CD4-positive, alpha-beta T cell treated with Interleukin-1 beta for 1 hour (primary cell): ENCODE measurements around the gene DHX57.
A peak's percentile ranks its signal among the peaks of the same experiment; 100 is the strongest.

Source experiments
- DNase-seq, 2 donors: peaks; one replicate each; pipeline ENCODE4 v3.0.0-alpha.2; 2020 to 2022

DHX57 gene

DNA sequence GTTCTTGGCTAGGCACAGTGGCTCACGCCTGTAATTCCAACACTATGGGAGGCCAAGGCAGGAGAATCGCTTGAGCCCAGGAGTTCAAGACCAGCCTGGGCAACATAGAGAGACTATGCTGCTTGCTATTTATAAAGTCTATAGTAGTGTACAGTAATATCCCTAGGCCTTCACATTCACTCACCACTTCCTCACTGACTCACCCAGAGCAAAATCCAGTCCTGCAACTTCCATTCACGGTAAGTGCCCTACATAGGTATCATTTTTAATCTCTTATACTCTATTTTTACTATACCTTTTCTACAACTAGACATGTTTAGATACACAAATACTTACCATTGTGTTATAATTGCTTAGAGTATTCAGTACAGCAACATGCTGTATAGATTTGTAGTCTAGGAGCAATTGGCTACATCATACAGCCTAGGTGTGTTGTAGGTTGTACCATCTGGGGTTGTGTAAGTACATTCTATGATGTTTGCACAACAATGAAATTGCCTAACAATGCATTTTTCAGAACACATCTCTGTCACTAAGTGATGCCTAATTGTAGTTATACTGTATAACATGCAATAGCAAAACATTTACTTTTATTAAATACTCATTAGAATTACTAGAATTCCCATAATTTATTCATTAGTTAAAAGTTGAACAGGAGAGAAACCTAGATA is 8.8 kb downstream of the DHX57 start:
- DNase-seq, result no peak

DNA sequence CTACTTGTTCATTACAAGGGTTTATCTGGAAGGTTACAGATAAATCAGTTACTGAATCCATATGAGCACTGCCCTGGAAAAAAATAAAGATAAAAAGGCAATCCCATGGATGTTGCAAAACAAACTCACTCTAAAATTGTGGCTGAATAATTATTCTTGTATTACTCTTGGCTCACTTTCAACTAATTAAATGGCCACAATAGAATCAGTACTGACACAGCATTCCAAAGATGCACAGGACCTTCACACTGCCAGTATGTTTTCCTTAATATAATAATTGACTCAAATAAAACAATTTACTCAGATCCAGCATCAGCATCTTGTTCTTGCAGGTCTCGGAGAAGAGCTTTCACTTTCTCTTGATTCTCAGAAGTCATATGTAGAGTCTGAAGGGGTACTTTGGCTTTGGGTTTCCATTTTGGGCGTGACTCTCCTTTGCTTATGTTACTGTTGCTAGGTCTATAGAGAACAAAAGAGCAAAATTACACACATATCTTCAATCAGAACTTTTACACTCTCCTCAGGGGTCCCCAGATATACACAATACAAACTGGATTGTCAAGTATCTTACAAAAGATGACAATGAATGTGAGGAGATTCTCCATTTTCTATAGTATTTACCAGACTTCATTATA is 12.6 kb downstream of the DHX57 start:
- peak in 1 of 2 donors; percentile 1 for DNase-seq

DNA sequence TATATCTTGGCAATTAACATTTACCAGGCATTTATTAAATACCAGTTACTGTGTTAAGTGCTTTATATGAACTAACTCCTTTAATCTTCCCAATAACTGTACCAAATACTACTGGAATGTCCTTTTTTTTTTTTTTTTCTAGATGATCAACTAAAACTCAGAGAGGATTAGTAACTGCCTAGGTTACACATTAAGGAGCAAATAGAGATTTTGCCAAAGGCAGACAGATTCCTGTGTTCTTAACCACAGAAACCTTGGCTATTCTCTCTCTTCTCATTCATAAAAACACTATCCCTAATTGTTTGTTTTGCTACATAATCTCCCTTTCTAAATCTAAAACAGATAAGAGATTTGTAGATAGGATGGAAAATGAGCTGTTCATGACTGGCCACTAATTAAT is 13.3 kb downstream of the DHX57 start:
- DNase-seq, result no peak

DNA sequence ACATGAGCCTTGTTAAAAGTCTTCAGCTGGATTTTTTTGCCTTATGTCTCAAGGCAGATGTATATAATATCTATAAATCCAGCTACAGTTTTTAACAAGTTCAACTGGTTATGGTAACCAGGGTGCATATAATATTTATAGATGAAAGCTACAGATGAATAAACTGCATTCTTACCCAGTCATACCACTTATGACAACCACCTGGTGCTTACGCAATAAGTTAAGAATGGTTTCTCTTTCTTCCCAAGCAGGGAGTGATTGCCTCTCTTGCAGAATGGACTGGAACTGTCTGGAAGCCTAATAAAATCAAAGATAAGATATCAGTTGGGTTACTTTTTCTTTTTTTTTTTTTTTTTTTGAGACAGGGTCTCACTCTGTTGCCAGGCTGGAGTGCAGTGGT is 19.6 kb downstream of the DHX57 start:
- DNase-seq, result no peak

DNA sequence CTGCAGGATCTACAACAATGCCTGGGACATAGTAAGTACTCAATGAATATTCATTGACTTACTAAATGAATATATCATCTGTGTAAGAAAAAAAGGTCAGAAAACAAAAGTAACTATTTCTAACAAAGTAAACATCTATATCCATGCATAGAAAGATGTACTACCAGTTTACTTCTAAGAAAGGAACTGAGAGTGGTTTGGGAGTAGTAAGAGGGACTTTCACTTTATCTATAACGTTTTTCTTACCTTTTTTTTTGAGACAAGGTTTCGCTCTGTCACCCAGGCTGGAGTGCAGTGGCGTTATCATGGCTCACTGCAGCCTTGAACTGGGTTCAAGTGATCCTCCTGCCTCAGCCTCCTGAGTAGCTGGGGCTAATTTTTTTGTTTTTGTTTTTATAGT is 25.7 kb downstream of the DHX57 start:
- no peak for DNase-seq

DNA sequence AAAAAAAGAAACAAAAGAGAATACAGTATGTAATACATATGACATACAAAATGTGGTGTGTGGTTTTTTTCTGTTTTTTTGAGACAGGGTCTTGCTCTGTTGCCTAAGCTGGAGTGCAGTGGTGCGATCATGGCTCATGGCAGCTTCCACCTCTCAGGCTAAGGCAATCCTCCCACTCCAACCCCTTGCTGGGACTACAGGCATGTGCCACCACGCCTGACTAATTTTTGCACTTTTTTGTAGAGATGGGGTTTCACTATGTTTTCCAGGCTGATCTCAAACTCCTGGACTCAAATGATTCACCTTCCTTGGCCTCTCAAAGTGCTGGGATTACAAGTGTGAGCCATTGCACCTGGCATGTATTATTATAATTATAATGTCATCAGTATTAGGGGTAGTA is 38.9 kb downstream of the DHX57 start:
- no peak for DNase-seq

DNA sequence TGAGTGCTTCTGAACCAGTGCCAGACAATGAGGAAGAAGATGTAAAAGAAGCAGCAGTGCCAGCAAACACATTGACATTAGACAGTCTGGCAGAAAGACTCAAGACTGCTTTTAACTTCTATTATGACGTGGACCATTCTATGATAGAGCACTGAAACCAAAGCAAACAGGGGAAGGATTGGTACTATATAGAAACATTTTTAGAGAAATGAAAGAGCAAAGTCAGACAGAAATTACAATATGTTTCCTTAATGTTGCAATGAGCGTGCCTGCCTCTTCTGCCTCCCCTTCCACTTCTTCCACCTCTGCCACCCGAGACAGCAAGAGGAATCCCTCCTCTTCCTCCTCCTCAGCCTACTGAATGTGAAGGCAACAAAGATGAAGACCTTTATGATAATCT is 39.7 kb downstream of the DHX57 start:
- DNase-seq, result peak in 1 of 2 donors; percentile 42

DNA sequence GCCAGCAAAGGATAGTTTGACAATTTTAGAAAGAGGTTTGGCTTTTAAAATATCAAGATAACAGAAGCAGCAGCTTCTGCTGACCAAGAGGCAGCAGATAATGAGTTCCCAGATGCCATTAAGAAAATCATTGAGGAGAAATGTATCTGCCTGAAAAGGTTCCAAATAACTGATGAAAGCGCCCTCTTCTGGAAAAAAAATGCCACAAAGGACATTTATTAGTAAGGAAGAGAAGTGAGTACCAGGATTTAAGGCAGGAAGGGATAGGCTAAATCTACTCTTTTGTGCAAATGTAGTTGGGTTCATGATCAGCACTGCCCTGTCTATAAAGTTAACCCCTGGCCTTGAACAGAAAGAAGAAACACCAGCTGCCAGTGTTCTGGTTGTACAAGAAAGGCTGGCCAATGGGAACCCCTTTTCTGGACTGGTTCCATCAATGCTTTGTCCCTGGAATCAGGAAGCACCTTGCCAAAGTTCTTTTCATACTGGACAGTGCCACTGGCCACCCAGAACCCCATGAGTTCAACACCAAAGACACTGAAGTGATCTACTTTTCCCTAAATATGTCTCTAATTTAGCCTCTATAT is 40.6 kb downstream of the DHX57 start:
- DNase-seq, result peak in 1 of 2 donors; percentile 24

DNA sequence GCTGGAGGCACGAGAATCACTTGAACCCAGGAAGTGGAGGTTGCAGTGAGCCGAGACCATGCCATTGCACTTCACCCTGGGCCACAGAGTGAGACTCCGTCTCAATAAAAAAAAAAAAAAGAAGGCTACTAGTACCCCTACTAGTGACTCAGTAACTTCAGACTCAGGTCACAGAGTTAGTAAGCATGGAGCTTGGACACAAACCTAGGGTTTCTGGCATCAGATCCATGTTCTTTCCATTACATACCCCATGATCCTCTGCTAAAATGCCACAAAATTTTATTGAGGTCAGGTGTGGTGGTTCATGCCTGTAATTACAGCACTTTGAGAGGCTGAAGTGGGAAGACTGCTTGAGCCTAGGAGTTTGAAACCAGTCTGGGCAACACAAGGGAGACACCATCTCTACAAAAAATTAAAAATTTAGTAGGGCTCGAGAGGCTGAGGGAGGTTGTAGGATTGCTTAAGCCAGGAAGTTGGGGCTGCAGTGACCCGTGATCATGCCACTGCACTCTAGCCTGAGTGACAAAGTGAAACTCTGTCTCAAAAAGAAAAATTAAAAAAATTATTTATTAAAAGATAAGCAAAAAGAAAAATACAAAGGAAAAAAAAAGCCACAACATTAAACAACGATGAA is 45.1 kb downstream of the DHX57 start:
- no peak for DNase-seq

DNA sequence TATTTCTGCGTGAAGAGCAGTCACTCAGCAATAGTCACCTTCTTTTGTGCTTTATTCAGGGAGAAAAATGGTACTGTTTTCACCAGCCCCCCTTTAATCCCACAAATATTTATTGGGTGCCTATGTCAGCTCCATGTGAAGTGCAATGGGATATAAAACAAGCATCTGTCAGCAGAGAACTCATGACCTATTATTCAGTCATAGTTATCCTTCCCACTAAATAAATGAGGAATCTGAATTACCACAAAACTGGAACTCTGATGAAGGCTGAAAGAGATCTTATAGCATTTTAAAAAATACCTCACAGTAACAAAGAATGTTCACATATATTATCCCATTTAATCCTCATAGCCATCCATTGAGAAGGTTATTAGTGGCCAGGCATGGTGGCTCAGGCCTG is 45.8 kb downstream of the DHX57 start:
- no peak for DNase-seq

DNA sequence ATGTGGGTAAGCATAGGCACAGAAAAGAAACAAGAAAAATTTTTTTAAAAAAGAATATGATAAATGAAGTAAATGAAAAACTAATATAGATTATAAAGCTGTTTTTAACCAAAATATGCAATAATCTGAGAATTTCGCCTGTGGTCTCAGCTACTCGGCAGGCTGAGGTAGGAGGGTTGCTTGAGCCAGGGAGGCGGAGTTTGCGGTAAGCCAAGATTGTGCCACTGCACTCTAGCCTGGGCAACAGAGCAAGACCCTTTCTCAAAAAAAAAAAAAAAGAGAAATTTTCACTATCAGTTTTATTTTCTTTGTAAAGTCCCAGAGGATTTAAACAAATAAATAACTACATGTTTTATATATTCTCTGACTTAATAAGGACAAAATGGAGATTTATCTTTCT is 47.3 kb downstream of the DHX57 start:
- DNase-seq, result no peak

DNA sequence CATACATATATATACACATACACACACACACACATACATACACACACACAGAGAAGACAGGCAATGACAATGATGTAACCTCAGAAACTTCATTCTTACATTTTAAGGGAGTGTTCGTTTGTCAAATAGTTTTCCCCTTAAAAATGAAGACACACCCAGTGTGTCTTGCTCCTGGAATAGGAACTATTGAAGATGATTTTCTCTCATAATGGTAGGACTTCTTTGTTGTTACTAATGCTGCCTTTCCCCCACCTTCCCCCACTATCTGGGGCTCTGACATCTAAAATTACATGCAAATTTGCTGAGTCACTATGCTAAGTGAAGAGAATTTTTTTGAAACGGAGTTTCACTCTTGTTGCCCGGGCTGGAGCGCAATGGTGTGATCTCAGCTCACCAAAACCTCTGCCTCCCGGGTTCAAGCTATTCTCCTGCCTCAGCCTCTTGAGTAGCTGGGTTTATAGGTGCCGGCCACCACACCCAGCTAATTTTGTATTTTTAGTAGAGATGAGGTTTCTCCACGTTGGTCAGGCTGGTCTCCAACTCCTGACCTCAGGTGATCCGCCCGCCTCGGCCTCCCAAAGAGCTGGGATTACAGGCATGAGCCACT is 48.1 kb downstream of the DHX57 start:
- DNase-seq, result peak in 1 of 2 donors; percentile 9

DNA sequence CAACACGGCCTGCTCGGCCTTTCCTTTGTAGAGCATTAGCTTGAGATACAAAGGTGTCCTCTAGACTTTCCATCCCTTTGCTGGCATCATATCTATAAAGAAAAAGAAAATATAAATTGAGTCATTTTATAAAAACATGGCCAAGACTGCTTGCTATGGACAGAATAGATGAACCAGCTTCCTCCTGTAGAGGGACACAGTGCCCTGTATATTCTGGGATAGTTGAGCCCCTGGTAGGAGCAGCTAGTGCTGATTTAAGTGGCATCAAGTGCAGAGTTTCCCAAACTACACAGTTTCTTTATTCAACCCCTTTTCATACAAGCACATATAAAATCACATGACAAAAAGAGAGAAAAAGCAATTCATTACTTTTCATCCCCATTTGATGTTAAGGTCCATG is 49.8 kb downstream of the DHX57 start:
- no peak for DNase-seq

DNA sequence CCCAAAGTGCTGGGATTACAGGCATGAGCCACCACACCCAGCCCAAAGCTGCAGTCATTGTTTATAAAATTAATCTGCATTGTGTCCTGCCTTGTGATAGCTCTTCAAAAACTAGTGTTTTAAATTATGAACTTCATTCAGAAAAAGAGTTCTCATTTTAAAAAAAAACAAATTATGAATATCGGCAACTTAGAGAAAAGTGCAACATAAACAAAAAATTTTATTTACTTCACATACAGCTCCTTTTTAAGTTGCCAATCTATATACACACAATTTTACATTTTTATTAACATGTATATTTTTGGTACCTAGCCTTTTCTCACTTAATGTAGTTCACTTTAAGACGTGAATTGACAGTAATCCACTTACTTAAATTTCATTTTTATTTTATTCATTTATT is 50.8 kb downstream of the DHX57 start:
- DNase-seq, result no peak

DNA sequence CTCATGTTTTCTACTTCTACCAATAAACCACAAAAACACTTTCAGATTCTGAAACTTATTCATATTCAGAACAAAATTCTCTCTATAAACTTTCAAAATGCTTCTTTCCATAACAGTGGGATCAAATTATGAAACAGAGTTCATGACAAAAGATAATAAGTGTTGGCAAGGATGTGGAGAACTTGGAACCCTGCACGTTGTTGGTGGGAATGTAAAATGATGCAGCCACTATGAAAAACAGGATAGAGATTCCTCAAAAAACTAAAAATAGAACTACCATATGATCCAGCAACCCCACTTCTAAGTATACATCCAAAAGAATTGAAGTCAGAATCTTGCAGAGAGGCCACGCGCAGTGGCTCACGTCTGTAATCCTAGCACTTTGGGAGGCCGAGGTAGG is 52.3 kb downstream of the DHX57 start:
- DNase-seq, result no peak

DNA sequence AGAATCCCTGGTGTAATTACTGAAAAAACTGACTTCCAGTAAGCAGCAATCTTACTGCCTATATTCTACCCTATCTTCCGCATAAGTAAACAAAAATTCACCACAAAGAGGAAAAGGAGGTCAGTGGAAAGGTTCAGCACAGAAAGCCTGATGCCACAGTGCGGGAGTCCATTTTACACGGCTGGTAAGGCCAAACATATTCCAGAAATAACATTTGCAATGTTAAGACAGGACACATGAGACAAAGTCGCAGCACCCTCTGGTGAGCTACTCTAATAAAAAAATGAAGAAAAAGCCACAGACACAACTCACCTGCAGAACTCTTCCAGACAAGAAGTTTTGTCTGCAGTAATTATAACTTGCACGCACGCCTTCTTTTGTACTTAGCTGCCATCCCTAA is 57.2 kb downstream of the DHX57 start:
- DNase-seq, result no peak

DNA sequence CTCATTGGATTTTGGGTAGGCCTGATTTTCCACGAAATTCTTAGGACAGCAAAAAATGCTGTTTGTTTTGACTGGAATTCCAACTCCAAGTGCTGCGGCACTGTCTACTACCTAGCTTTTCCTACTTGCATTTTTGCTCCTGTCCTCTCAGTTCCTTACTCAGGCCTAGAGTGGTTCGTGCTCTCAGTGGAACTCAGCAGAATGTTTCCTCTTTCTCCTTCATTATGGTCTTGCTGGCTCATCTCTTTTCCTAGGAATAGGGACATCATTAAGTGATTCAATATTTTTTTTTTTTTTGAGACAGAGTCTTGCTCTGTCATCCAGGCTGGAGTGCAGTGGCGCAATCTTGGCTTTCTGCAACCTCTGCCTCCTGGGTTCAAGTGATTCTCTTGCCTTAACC is 59.8 kb downstream of the DHX57 start:
- DNase-seq, result no peak

DNA sequence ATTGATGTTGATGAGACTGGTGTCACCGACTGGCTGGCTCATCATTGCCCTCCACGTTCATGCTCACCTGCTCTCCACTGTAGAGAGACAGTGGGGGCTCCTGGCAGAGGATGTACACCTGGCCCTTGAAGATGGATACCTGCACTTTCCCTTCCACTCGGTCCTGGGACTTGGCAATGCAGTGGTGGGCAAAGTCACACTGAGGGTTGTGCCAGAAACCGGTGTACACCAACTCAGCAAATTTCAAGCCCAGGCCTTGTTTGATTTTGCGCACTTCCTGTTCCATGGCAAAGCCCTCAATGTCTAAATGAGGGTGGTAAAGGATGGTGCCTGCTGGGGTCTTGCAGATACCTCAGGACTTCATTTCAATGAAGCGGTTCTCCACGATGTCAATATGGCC is 65.2 kb downstream of the DHX57 start:
- no peak for DNase-seq

DNA sequence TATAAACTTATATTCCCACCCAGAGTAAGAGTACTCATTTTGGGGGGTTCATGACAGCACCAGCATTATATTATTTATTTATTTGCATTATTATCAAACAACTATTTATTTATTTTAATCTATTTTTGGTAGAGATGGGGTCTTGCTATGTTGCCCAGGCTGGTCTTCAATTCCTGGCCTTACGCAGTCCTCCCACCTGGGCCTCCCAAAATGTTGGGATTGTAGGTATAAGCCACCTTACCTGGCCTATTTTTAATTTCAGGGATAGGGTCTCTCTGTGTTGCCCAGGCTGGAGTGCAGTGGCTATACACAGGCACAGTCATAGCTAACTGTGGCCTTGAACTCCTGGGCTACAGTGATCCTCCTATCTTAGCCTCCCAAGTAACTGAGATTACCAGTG is 67.1 kb downstream of the DHX57 start:
- no peak for DNase-seq

DNA sequence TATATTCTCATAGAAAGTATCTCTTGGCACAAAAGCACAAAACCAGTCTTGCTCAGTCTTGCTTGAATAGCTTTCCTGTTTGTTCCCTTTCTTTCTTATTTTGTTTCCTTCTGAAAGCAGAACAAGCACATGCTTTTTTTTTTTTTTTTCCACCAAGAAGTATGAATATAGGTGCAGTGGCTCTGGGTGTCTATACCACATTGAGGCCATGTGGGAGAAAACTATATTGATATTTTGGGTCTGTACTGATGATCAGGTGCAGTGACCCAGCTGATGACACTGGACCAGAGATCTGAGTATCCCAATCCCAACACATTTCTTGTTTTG is 69.0 kb downstream of the DHX57 start:
- DNase-seq, result no peak

DNA sequence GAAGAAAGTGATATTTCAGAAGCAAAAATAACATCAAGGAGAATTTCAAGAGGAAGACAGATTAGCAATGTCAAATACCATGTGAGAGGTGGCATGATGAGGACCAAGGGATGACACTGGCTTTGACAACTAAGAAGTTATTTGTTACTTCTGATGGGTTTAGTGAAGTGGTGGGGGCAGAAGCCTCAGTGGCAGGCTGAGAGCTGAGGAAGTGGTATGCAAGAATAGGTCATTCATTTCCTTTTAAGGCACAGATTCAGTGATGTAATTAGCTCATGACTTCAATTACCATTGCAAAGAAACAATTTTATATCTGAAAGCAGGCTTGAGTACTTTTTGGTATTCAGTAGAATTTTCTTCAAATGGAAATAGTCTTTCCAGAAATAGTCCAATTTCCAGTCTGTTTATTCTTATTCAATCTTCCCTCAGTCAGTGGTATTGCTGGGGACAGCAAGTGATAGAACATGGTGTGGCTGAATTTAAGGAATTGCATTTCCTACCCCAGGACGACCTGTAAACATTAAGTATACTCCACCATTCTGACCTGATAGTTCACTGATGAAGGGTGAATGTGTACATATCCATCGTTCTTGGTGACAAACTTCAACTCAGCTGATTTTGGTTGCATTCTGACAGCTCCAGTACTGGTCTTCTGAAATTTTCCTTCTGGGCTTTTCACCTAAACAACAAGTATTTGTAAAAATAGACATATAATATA is 69.6 kb downstream of the DHX57 start:
- DNase-seq, result peak in 1 of 2 donors; percentile 3

DNA sequence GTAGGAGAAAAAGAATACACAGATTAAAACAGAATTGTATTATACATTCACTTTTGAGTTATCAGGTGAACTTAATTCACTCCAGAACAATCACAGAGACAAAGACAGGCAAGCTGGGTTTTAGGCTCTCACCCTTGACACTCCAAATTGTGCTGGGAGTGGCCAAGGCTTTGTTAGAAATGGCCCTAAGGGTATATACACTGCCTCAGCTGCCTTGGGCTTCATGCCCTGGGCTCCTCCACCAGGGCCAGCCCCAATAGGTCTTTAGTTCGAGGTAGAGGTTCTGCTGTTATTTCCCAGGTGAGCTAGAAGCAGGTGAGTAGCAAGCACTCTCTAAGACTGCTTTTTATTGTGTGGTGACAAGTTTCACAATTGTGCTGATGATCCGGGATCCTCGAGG is 77.8 kb downstream of the DHX57 start:
- no peak for DNase-seq

DNA sequence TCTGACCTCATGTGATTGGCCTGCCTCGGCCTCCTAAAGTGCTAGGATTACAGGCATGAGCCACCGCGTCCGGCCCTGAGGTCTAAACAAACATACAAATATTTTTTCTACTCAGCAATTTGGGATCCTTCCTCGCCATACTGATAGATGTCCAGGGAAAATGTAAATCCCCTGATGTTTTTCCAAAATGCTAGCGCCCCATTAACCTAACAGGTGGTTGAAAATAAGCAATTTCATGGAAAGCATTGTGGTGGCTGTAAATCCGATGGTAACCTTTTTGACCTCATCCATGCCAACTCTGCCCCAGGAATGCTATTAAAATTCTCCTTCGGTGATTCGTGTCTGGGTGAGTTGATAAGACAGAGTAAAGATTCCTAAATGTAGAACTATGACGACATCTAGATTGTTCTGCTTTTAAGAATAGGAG is 78.5 kb downstream of the DHX57 start:
- no peak for DNase-seq
